ENCODE results near the gene NDUFA7. TPM values are rescaled to one million over a fixed set of nuclear protein-coding genes. Genes with fewer than 3 reads are reported as not detected.
"Not testable (repeated sequence)": the region's sequence is repeated elsewhere in the genome, so short reads cannot be mapped to it uniquely, and the experiment has no call there.

NDUFA7 gene
- total RNA-seq, 1 donor from 2014 or later = 40.3 TPM

GRCh38 chr19:8323781-8324185, 2.6 kb upstream of the NDUFA7 start:
- Mint-ChIP-seq H3K27ac (no peak overlapping the region), H3K27me3 (ENCODE audit: low read depth) (peaks cover 17% of the 10 kb centered on the region), H3K36me3 (no peaks in the 10 kb centered on the region), H3K4me3 (no peak overlapping the region), H3K4me1 (peaks cover 27% of the 10 kb centered on the region), H3K9me3 (peaks cover 5% of the 10 kb centered on the region)
- no peak for TF ChIP-seq CTCF (IDR thresholded peaks at IDR 0.05; ENCODE audit: unreplicated experiment)
- DNase-seq (ENCODE audit: low spot score in 2 of 2, unreplicated experiment in 2 of 2) = no peak

GRCh38 chr19:8322638-8322997, 1.4 kb upstream of the NDUFA7 start:
- no peak for DNase-seq (ENCODE audit: low spot score in 2 of 2, unreplicated experiment in 2 of 2)
- H3K36me3 Mint-ChIP-seq = no peaks in the 10 kb centered on the region
- no peak for TF ChIP-seq CTCF (IDR thresholded peaks at IDR 0.05; ENCODE audit: unreplicated experiment)
- peaks cover 7% of the 10 kb centered on the region for H3K27me3 Mint-ChIP-seq (ENCODE audit: low read depth)
- H3K4me1 Mint-ChIP-seq = peaks cover 27% of the 10 kb centered on the region
- H3K9me3 Mint-ChIP-seq = peaks cover 5% of the 10 kb centered on the region
- no peak overlapping the region for H3K27ac Mint-ChIP-seq
- H3K4me3 Mint-ChIP-seq = peak overlapping the region; percentile 95

GRCh38 chr19:8321986-8322637, 937 bp upstream of the NDUFA7 start:
- Mint-ChIP-seq H3K4me3 (peak overlapping the region; percentile 95), H3K36me3 (no peaks in the 10 kb centered on the region)

GRCh38 chr19:8320564-8321066, 560 bp downstream of the NDUFA7 start:
- no peaks in the 10 kb centered on the region for H3K27me3 Mint-ChIP-seq (ENCODE audit: low read depth)
- H3K4me1 Mint-ChIP-seq = peaks cover 27% of the 10 kb centered on the region
- peaks cover 1% of the 10 kb centered on the region for H3K36me3 Mint-ChIP-seq
- peak overlapping the region; percentile 98 for H3K27ac Mint-ChIP-seq
- no peak for TF ChIP-seq CTCF (IDR thresholded peaks at IDR 0.05; ENCODE audit: unreplicated experiment)
- H3K9me3 Mint-ChIP-seq = no peaks in the 10 kb centered on the region
- H3K4me3 Mint-ChIP-seq = peak overlapping the region; percentile 95
- no peak for DNase-seq (ENCODE audit: low spot score in 2 of 2, unreplicated experiment in 2 of 2)

More at GRCh38 chr19:8321986-8322637, 937 bp upstream of the NDUFA7 start:
- no peak for DNase-seq (ENCODE audit: low spot score in 2 of 2, unreplicated experiment in 2 of 2)
- Mint-ChIP-seq H3K9me3 (peaks cover 5% of the 10 kb centered on the region), H3K27me3 (ENCODE audit: low read depth) (peaks cover 5% of the 10 kb centered on the region), H3K27ac (peak overlapping the region; percentile 98), H3K4me1 (peaks cover 27% of the 10 kb centered on the region)
- no peak for TF ChIP-seq CTCF (IDR thresholded peaks at IDR 0.05; ENCODE audit: unreplicated experiment)

GRCh38 chr19:8319807-8320520, 1.2 kb downstream of the NDUFA7 start:
- H3K27ac Mint-ChIP-seq = peak overlapping the region; percentile 98
- no peaks in the 10 kb centered on the region for H3K9me3 Mint-ChIP-seq
- H3K36me3 Mint-ChIP-seq = peaks cover 5% of the 10 kb centered on the region
- peak overlapping the region; percentile 95 for H3K4me3 Mint-ChIP-seq
- H3K4me1 Mint-ChIP-seq = peaks cover 27% of the 10 kb centered on the region
- TF ChIP-seq CTCF (IDR thresholded peaks at IDR 0.05; ENCODE audit: unreplicated experiment) = no peak
- no peaks in the 10 kb centered on the region for H3K27me3 Mint-ChIP-seq (ENCODE audit: low read depth)
- no peak for DNase-seq (ENCODE audit: low spot score in 2 of 2, unreplicated experiment in 2 of 2)

- peaks cover 27% of the 10 kb centered on the region for H3K4me1 Mint-ChIP-seq
- not testable (repeated sequence) for H3K36me3 Mint-ChIP-seq; H3K27me3 Mint-ChIP-seq (ENCODE audit: low read depth); DNase-seq (ENCODE audit: low spot score in 2 of 2, unreplicated experiment in 2 of 2); H3K9me3 Mint-ChIP-seq
- peak overlapping the region; percentile 59 for H3K27ac Mint-ChIP-seq
- peak overlapping the region; percentile 41 for H3K4me3 Mint-ChIP-seq
These were observed 2.3 kb downstream of the NDUFA7 start for GRCh38 chr19:8318835-8319234.

Data from mesothelial cell of epicardium (in vitro differentiated cells).